OCI-LY7 (cell line): ENCODE data around the gene NCAM1. TPM values are rescaled to one million over a fixed set of nuclear protein-coding genes. Genes with fewer than 3 reads are reported as not detected.

Experiments used
- BruUV-seq: library from RNA; stranded (reverse); fragments of 400-500 nt; replicated peaks from 2 replicates; lab custom pipeline; 2021; lab: Mats Ljungman, UMichigan
- CTCF ChIA-PET: fragments of 300-600 bp; sonication (Branson Sonifier 250); formaldehyde crosslinking; loops from one replicate; lab custom pipeline; 2022; ENCODE audit warnings: antibody characterized with exemption; ENCODE audit not compliant: unreplicated experiment; lab: Charles Lee
- POLR2A ChIA-PET: fragments of 300-600 bp; sonication (Branson Sonifier 250); formaldehyde crosslinking; loops from one replicate; lab custom pipeline; 2022; ENCODE audit warnings: antibody characterized with exemption; lab: Charles Lee
- DNase-seq: peaks from one replicate; pipeline ENCODE4 v3.0.0-alpha.2; 2015; ENCODE audit warnings: low spot score
- H2AFZ ChIP-seq: fragments of 200-600 bp; sonication (generic), shearing (Covaris generic); 2 replicates; pipeline ENCODE4 v1.6.1; 2014; ENCODE audit warnings: mild to moderate bottlenecking, antibody characterized with exemption, low read length, moderate library complexity
- H3K27ac ChIP-seq: fragments of 200-600 bp; sonication (generic); 2 replicates; pipeline ENCODE4 v1.5.1; 2014; ENCODE audit warnings: mixed run types, low read depth, mild to moderate bottlenecking, moderate library complexity, low read length, inconsistent platforms; ENCODE audit not compliant: poor library complexity, severe bottlenecking
- H3K36me3 ChIP-seq: fragments of 200-600 bp; sonication (generic); 2 replicates; pipeline ENCODE4 v1.6.1; 2014; ENCODE audit warnings: mild to moderate bottlenecking, antibody characterized with exemption, low read length, moderate library complexity, mixed read lengths; ENCODE audit not compliant: insufficient read depth
- H3K4me1 ChIP-seq: fragments of 200-600 bp; sonication (generic); 2 replicates; pipeline ENCODE4 v1.5.1; 2014; ENCODE audit warnings: mild to moderate bottlenecking, low read length; ENCODE audit not compliant: insufficient read depth, poor library complexity, severe bottlenecking
- H3K4me2 ChIP-seq: fragments of 200-600 bp; sonication (generic); 2 replicates; pipeline ENCODE4 v1.6.1; 2014; ENCODE audit warnings: mild to moderate bottlenecking, low read length
- H3K4me3 ChIP-seq: fragments of 200-600 bp; sonication (generic); 2 replicates; pipeline ENCODE4 v1.5.1; 2014; ENCODE audit warnings: mild to moderate bottlenecking, low read depth, low read length; ENCODE audit not compliant: poor library complexity, severe bottlenecking
- H3K79me2 ChIP-seq: fragments of 200-600 bp; sonication (generic); 2 replicates; pipeline ENCODE4 v1.6.1; 2016; ENCODE audit warnings: low read depth, mild to moderate bottlenecking, low read length, moderate library complexity, mixed read lengths; ENCODE audit not compliant: insufficient read depth
- H3K9me2 ChIP-seq: fragments of 200-600 bp; sonication (generic); 2 replicates; pipeline ENCODE4 v1.6.1; 2016; ENCODE audit warnings: mild to moderate bottlenecking, low read length, mixed read lengths; ENCODE audit not compliant: insufficient read depth
- H3K9me3 ChIP-seq: fragments of 200-600 bp; sonication (generic); 2 replicates; pipeline ENCODE4 v1.6.1; 2014; ENCODE audit warnings: mild to moderate bottlenecking, mixed run types, low read length, mixed read lengths
- H4K20me1 ChIP-seq: fragments of 200-600 bp; sonication (generic); 2 replicates; pipeline ENCODE4 v1.6.1; 2014; ENCODE audit warnings: mild to moderate bottlenecking, antibody characterized with exemption, low read length, moderate library complexity, mixed read lengths; ENCODE audit not compliant: insufficient read depth
- CTCF ChIP-seq: fragments of 200-600 bp; sonication (generic); conservative IDR thresholded peaks from 2 replicates; pipeline ENCODE4 v1.5.1; 2014; ENCODE audit warnings: mild to moderate bottlenecking, antibody characterized with exemption, low read length, moderate library complexity, mixed read lengths
- EZH2phosphoT487 ChIP-seq: fragments of 200-600 bp; sonication (generic); IDR thresholded peaks from 2 replicates; pipeline ENCODE4 v1.6.1; 2018; ENCODE audit warnings: low read depth, borderline replicate concordance, mild to moderate bottlenecking, mixed run types, antibody characterized with exemption, low read length, moderate library complexity, mixed read lengths
- intact Hi-C: fragments of 100-400 bp; cut with micrococcal nuclease; formaldehyde crosslinking; loops from one replicate; pipeline ENCODE4 v1.10.0; 2022; ENCODE audit not compliant: unreplicated experiment
- total RNA-seq, 2 experiments: library from RNA; depleted of rRNA in 1 of 2; stranded (reverse); fragments of >200 nt in 1 of 2; shearing (Covaris generic) in 1 of 2; gene quantifications; 2 replicates each; pipeline ENCODE4 v1.2.3, GENCODE V29; 2014 to 2022

NCAM1 gene
- total RNA-seq, 2 experiments from 2014 or later, result not detected

DNA sequence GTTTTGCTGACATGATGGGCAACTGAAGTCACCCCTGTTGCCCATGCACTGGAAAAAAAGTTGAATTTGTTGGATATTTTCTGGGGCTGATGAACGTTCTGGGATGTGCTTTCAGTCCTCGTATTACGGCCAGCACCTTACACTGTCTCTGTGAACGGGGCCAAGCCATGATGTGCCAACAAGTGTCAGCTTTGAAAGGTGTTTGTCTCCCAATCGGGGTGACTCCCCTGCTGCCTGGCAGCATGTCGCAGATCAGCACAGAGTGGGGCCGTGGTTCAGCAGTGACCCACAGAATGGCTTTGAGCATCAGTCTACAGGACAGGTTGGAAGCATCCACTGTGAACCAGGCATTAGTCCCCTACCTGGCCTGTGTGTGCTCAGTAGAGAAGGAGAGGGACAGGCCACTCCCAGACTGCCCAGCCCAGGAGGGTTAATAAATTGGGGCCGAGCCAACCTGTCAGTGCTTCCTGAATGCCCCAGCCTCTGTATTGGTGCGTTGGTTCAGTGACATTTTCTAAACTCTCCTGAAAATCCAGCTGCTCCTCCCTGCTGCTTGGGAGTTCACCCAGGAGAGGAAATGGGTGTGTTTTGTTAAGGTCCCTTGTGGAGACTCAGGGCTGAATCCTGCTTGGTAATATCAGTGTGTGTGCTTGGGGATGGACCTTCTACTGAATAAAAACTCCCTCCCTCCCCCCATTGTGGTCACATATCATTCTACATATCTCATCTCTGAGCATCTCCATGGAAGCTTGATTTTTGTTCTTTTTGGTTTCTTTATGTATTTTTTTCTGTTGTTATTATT lies 302.4 kb downstream of the NCAM1 start:
- no TSS peak for BruUV-seq
- H3K4me2 ChIP-seq, result no peak overlapping the region
- H3K27ac ChIP-seq, result no peak overlapping the region

GRCh38 chr11:113265362-113265761 lies 304.1 kb downstream of the NCAM1 start:
- H3K4me1 ChIP-seq, result no peaks in the 10 kb centered on the region
- H3K4me3 ChIP-seq, result no peak overlapping the region
- CTCF ChIA-PET, result no interaction called here
- H3K27ac ChIP-seq, result no peak overlapping the region
- no peak for DNase-seq
- H3K9me3 ChIP-seq, result no peaks in the 10 kb centered on the region
- no peak overlapping the region for H3K4me2 ChIP-seq
- H4K20me1 ChIP-seq, result no peaks in the 10 kb centered on the region
- H3K36me3 ChIP-seq, result no peaks in the 10 kb centered on the region
- intact Hi-C loops, result no loop called here
- TF ChIP-seq CTCF (no peak), EZH2phosphoT487 (no peak)
- H3K79me2 ChIP-seq, result no peaks in the 10 kb centered on the region
- no TSS peak for BruUV-seq
- POLR2A ChIA-PET, result no interaction called here
- no peak overlapping the region for H2AFZ ChIP-seq
- H3K9me2 ChIP-seq, result no peaks in the 10 kb centered on the region

More for the DNA sequence above, 302.4 kb downstream of the NCAM1 start:
- no peak for TF ChIP-seq CTCF
- no peak for TF ChIP-seq EZH2phosphoT487
- Histone ChIP-seq H3K79me2 (no peaks in the 10 kb centered on the region), H3K4me3 (no peak overlapping the region), H2AFZ (no peak overlapping the region), H3K9me3 (no peaks in the 10 kb centered on the region), H3K9me2 (no peaks in the 10 kb centered on the region), H4K20me1 (no peaks in the 10 kb centered on the region), H3K4me1 (no peaks in the 10 kb centered on the region), H3K36me3 (no peaks in the 10 kb centered on the region)
- intact Hi-C loops, result no loop called here
- DNase-seq, result no peak
- ChIA-PET POLR2A (no interaction called here), CTCF (no interaction called here)

DNA sequence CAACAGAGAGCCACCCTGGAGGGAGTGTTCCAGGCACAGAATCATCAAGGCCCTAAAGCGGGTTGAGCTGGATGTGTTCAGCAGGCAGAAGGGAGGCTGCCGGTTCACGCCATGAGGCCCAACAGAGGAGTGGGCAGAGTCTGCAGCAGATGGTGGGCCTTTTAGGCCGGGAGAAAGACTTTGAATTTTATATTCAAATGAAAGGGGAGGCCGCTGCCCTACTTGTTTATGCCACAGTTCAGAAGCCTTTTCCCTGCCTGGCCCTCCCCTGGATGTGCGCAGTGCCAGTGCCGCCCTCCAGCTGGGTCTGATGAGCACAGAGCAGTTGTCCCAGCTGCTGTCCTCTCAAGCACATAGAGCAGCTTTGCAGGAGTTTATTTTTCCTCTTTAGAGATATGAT lies 306.3 kb downstream of the NCAM1 start:
- H4K20me1 ChIP-seq, result no peaks in the 10 kb centered on the region
- no peaks in the 10 kb centered on the region for H3K79me2 ChIP-seq
- ChIA-PET POLR2A (interaction anchor here (0.5 kb wide), 1 partner anchor 669 kb away, joined by 4 read pairs; no protein-coding TSS in a partner anchor), CTCF (no interaction called here)
- H3K27ac ChIP-seq, result no peak overlapping the region
- H3K9me2 ChIP-seq, result no peaks in the 10 kb centered on the region
- no peaks in the 10 kb centered on the region for H3K4me1 ChIP-seq
- H3K36me3 ChIP-seq, result no peaks in the 10 kb centered on the region
- no peaks in the 10 kb centered on the region for H3K9me3 ChIP-seq
- no peak overlapping the region for H2AFZ ChIP-seq
- H3K4me3 ChIP-seq, result no peak overlapping the region
- BruUV-seq, result no TSS peak
- DNase-seq, result no peak
- intact Hi-C loops, result no loop called here
- TF ChIP-seq EZH2phosphoT487, result no peak
- no peak for TF ChIP-seq CTCF
- H3K4me2 ChIP-seq, result no peak overlapping the region
